ENCODE data around the gene PCTP. TPM values are rescaled to one million over a fixed set of nuclear protein-coding genes. Genes with fewer than 3 reads are reported as not detected.

The PCTP gene
- total RNA-seq, 1 experiment from 2014 or later: 11.3 TPM

DNA sequence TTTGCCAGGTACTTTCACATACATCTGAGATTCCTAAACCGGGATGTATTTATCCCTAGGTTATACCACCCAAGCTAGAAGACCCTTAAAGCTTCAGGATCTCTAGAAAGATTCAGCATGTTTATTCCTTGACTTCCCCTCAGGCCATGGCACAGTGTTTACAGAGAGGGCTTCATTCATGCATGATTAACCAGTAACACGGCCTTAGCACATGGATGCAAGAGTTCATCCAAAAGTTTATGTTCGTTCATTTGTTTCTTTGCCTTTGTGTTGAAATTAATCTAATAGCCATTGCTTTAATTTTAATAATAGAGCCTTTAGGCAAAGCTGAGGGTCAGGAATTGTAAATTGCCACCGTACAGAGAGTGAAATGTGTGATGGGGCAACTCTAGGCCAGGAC is 13.8 kb downstream of the PCTP start:
- no peaks in the 10 kb centered on the region; the same call in 1 of the 2 replicates for H3K36me3 ChIP-seq
- no peaks in the 10 kb centered on the region for H3K27me3 ChIP-seq
- H3K4me3 ChIP-seq: no peak overlapping the region
- DNase-seq: no peak
- H3K9me3 ChIP-seq: no peaks in the 10 kb centered on the region

DNA sequence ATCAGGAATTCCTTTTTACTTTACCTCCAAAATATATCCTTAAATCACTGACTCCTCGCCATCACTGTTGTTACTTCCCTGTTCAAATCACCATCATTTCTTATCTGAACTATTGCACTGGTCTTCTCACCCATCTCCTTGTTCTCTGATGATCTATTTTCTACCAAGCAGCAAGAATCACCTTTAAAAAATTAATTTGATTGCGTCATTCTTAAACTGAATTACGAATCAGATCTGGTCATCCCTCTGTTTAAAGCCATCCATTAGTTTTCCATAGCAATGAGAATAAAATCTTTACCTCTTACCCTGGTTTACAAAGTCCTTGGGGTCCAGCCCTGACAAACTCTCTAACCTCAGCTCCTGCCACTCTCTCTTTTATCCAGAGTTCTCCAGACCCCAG is 14.6 kb downstream of the PCTP start:
- H3K27me3 ChIP-seq: no peaks in the 10 kb centered on the region
- no peaks in the 10 kb centered on the region for H3K9me3 ChIP-seq
- no peak overlapping the region for H3K4me3 ChIP-seq
- H3K36me3 ChIP-seq: no peaks in the 10 kb centered on the region; the same call in 1 of the 2 replicates
- no peak for DNase-seq

DNA sequence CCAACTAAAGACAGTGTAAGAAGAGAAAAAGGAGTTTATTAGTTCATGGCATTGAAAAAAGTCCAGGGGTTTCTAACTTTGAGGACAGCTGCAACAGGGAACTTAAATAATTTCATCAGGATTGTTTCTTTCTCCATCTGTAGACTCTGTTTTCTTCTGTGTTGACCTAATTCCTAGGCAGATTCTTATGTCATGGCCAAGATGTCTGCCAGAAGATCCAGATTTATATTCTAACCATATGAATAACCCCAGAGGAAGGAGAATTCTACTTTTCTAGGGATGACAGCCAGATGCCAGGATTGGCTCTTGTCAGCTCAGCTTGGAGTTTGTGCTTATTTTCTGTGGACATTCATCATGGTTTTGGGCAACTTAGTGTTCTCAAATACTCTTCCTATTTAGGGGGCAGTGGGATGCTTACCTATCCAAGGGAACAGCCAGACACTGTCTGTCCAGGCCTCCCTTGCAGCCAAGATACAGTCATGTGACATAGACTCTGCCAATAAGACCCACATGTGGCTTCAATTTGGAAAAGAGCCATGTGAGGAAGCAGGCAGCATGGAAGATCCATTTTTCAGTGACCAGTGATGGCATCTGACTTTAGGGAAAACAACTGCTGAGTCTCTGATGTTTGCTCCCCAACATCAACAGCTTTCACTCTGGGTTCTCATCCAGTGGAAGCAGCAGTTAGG is 18.2 kb downstream of the PCTP start:
- Histone ChIP-seq H3K9me3 (no peaks in the 10 kb centered on the region), H3K36me3 (peaks cover 16% of the 10 kb centered on the region), H3K4me3 (no peak overlapping the region), H3K27me3 (no peaks in the 10 kb centered on the region)
- no peak for DNase-seq

GRCh38 chr17:55769625-55770000 is 18.8 kb downstream of the PCTP start:
- Histone ChIP-seq H3K36me3 (peaks cover 16% of the 10 kb centered on the region), H3K27me3 (no peaks in the 10 kb centered on the region), H3K4me3 (no peak overlapping the region), H3K9me3 (no peaks in the 10 kb centered on the region)
- DNase-seq: peak; percentile 52

DNA sequence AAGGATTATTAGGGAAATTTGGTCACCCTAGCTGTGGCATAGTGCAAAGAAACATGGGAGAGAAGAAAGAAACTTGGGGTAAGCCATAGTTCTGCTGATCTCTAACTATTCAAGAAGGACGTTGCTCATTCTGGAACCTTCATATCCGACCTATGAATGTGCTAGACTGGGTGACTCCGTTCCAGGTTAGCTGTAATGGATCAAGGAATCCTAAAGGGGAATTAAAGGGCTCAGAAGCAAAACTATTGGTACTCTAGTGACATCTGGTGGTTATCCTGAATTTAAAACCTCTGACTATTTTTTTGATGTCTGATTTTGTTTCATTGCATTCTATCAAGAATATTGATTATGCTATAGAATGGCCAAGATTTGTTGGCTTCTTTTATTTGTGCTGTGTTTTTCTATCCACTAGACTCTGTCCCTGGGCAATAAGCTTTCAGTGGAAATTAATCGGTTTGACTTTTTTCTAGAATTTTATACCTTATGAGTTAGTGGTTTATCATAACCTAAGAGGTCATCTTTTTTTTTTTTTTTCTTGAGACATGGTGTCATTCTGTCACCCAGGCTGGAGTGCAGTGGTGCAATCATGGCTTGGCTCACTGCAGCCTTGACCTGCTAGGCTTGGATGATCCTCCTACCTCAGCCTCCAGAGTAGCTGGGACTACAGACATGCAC is 19.5 kb downstream of the PCTP start:
- Histone ChIP-seq H3K9me3 (no peaks in the 10 kb centered on the region), H3K27me3 (no peaks in the 10 kb centered on the region), H3K4me3 (no peak overlapping the region), H3K36me3 (peaks cover 16% of the 10 kb centered on the region)
- DNase-seq: no peak

DNA sequence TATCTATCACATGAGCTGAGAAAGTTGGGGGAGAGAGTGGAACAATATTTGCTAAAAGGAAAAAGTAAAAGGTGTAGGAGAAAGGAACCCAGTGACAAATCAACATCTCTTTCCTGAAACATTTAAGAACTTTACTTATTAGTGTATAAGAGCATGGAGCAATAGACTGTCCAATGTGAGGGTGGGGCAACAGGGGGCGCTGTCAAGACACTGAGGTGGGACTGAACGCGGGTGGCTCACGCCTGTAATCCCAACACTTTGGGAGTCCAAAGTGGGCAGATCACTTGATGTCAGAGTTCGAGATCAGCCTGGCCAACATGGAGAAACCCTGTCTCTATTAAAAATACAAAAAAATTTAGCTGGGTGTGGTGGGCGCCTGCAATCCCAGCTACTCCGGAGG is 21.2 kb downstream of the PCTP start:
- no peak overlapping the region for H3K4me3 ChIP-seq
- H3K27me3 ChIP-seq: no peaks in the 10 kb centered on the region
- peaks cover 30% of the 10 kb centered on the region for H3K36me3 ChIP-seq
- DNase-seq: no peak
- H3K9me3 ChIP-seq: no peaks in the 10 kb centered on the region

DNA sequence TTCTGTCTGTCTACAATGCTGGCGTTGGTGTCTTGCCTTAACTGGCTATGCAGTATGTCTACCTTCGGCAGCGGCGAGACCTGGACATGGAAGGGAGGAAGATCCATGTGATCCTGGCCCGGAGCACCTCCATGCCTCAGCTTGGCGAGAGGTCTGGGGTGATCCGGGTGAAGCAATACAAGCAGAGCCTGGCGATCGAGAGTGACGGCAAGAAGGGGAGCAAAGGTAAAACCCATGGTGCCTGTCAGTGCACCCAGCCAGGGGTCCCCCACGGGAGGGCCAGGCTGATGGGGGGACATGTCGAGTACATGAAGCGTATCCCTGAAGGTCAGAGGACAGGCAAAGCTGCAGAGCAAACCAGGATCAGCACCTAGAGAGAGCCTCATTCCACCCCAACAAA is 22.8 kb downstream of the PCTP start:
- Histone ChIP-seq H3K36me3 (peaks cover 33% of the 10 kb centered on the region), H3K4me3 (no peak overlapping the region), H3K27me3 (no peaks in the 10 kb centered on the region), H3K9me3 (no peaks in the 10 kb centered on the region)
- no peak for DNase-seq

DNA sequence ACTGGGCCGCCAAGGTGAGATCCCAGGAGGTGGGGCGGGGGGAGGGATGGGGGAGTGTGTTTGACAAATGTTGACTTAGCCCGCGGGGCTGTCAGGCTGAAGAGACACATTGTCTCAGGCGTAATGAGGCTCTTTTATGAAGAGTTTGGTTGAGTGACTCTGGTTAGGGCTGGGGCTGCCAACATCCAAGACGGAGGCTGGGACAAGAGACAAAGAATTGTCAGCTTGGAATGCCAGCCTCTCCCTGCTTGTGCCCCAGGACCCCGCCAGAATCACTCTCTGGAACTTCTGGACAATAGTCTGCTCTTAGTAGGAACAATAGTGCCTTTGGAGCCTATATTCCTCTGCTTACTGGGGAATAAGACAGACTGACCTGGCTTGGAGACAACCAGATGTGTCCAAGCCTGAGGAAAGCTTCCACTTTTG is 24.0 kb downstream of the PCTP start:
- no peaks in the 10 kb centered on the region for H3K9me3 ChIP-seq
- no peak overlapping the region for H3K4me3 ChIP-seq
- no peak for DNase-seq
- peaks cover 33% of the 10 kb centered on the region for H3K36me3 ChIP-seq
- H3K27me3 ChIP-seq: no peaks in the 10 kb centered on the region

GRCh38 chr17:55776271-55776670 is 25.4 kb downstream of the PCTP start:
- Histone ChIP-seq H3K36me3 (peaks cover 28% of the 10 kb centered on the region), H3K9me3 (no peaks in the 10 kb centered on the region), H3K27me3 (no peaks in the 10 kb centered on the region), H3K4me3 (no peak overlapping the region)
- DNase-seq: no peak

GRCh38 chr17:55777471-55777971 is 26.7 kb downstream of the PCTP start:
- Histone ChIP-seq H3K4me3 (no peak overlapping the region), H3K27me3 (no peaks in the 10 kb centered on the region), H3K36me3 (peaks cover 23% of the 10 kb centered on the region), H3K9me3 (no peaks in the 10 kb centered on the region)
- DNase-seq: no peak

- H3K9me3 ChIP-seq: no peaks in the 10 kb centered on the region
- H3K4me3 ChIP-seq: no peak overlapping the region
- H3K27me3 ChIP-seq: no peaks in the 10 kb centered on the region
- DNase-seq: no peak
- H3K36me3 ChIP-seq: peaks cover 18% of the 10 kb centered on the region
These were observed 27.7 kb downstream of the PCTP start for GRCh38 chr17:55778389-55779118.

DNA sequence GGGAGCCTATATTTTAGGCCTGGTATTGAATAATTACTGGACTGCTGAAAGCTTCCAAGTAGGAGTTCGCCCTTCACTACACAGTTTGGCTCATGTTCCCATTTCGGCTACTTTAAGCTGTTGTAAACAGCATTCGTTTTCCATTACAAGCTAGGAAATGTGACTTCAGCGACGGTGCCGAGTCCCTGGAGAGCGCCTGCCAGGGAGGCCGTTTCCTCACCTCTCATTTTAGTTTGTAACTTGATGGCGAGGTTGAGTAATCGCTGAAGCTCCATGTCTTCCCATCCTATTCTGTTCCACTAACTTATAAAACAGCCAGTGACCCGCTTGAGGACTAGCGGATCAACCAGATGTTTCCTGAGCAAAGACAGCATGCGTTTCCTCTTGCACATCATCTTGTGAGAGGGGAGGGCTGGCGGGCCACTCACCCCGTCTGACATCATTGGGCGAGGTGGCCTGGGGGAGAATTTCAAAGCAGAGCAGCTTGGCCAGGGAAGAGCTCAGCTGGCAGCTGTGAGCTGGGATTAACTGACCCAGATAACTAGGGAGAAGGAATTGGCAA is 32.9 kb downstream of the PCTP start:
- no peaks in the 10 kb centered on the region for H3K36me3 ChIP-seq
- peak; percentile 92 for DNase-seq
- H3K27me3 ChIP-seq: no peaks in the 10 kb centered on the region
- H3K4me3 ChIP-seq: no peak overlapping the region
- H3K9me3 ChIP-seq: no peaks in the 10 kb centered on the region

DNA sequence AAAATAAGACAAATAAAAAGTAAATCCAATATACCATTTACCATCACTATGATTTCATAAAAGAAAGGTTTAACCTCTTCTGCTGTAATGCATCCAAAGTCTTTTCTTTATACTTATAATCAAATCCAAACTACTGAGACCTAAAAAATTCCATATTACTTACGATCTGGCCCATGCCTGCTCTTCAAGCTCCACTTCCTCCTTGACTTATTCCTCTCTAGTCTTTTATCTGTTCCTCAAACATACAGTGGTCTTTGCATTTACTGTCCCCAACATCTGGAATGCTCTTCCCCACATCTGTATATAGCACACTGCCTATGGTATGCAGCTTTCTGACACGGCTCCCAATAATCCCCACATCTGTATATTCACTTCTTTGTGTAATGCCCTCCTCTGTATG is 33.8 kb downstream of the PCTP start:
- Histone ChIP-seq H3K9me3 (no peaks in the 10 kb centered on the region), H3K36me3 (no peaks in the 10 kb centered on the region), H3K27me3 (no peaks in the 10 kb centered on the region), H3K4me3 (no peak overlapping the region)
- no peak for DNase-seq

- Histone ChIP-seq H3K9me3 (no peaks in the 10 kb centered on the region), H3K27me3 (no peaks in the 10 kb centered on the region), H3K36me3 (no peaks in the 10 kb centered on the region), H3K4me3 (no peak overlapping the region)
- no peak for DNase-seq
These were observed 34.3 kb downstream of the PCTP start for GRCh38 chr17:55785181-55785580.

- H3K27me3 ChIP-seq: peaks cover 8% of the 10 kb centered on the region; the same call in 1 of the 2 replicates
- no peak for DNase-seq
- H3K36me3 ChIP-seq: no peaks in the 10 kb centered on the region
- H3K9me3 ChIP-seq: no peaks in the 10 kb centered on the region
- no peak overlapping the region for H3K4me3 ChIP-seq
These were observed 42.4 kb downstream of the PCTP start for GRCh38 chr17:55793272-55793671.

DNA sequence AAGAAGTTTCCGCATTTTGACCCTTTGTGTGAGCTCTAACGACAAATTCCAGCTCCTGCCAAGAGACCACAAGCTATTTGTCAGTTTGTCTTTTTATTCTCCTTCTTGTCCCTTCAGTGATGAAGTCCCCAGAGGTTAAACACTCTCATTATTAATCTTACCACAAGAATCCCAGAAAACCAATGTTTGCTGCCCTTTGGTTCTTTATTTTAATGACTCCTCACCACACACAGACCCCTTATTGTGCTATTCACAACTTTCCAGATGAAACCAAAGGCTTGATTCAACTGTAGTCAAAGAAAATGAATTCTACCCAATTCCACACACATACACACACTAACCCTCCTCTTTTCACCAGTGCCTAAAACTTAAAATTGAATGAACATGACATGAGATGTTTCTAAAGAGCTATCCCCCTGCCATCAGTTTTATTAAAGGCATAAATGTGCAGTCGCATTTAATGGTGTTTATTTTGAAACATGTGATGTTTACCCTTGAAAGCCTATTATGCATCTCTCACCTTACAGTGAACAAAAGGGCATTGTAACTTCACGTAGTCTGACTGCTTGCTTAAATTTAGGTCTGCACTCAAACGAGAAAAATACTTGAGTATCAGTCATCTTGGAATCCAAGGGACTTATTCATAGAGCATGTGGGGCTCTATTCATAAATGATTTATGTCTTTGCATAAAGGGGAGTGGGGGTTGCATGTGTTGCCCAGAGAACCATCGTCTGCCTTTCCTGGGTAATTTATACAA is 44.1 kb downstream of the PCTP start:
- peaks cover 8% of the 10 kb centered on the region; the same call in 1 of the 2 replicates for H3K27me3 ChIP-seq
- no peaks in the 10 kb centered on the region for H3K36me3 ChIP-seq
- H3K9me3 ChIP-seq: no peaks in the 10 kb centered on the region
- no peak for DNase-seq
- H3K4me3 ChIP-seq: no peak overlapping the region
